ENCODE measurements around the gene PPP1R1B.

DNA sequence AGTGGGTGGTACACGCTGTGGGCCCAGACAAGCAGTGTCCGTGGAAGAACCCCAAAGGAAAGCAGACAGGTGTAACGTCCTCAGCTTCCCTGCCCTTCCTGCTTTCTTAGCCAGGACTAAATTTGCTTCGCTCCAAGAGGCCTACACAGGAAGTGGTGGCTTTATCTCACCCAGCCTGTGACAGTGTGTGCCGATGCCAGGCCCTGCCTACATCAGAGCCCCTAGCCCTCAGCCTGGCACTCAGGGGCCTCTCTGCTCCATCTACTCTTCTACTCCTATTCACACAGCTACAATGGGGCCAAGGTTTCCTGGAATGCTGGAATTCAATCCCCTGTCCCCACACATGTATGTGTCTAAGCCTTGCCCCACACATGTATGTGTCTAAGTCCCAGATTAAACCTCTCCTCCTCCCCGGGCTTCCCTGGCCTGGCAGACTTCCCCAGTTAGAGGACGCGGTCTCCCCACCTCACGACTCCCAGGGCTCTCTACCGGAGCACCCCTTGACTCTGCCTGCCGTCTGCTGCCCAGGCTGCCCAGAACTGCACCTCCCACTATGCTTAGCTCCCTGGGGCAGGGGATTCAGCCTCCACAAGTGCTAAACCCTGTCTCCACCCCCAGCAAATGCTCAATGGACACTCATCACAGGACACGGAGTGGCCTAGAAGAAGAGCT lies 52.9 kb downstream of the PPP1R1B start:
- TF ChIP-seq, protein P1, sequence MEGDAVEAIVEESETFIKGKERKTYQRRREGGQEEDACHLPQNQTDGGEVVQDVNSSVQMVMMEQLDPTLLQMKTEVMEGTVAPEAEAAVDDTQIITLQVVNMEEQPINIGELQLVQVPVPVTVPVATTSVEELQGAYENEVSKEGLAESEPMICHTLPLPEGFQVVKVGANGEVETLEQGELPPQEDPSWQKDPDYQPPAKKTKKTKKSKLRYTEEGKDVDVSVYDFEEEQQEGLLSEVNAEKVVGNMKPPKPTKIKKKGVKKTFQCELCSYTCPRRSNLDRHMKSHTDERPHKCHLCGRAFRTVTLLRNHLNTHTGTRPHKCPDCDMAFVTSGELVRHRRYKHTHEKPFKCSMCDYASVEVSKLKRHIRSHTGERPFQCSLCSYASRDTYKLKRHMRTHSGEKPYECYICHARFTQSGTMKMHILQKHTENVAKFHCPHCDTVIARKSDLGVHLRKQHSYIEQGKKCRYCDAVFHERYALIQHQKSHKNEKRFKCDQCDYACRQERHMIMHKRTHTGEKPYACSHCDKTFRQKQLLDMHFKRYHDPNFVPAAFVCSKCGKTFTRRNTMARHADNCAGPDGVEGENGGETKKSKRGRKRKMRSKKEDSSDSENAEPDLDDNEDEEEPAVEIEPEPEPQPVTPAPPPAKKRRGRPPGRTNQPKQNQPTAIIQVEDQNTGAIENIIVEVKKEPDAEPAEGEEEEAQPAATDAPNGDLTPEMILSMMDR (IDR thresholded peaks at IDR 0.05; ENCODE audit: low read length), result no peak
- no peak for TF ChIP-seq EZH2phosphoT487 (IDR thresholded peaks at IDR 0.05; ENCODE audit: low read length)

Measured in MM.1S (cell line).